Neural crest cell (in vitro differentiated cells): ENCODE measurements around the gene ARHGDIA. TPM values are rescaled to one million over a fixed set of nuclear protein-coding genes. Genes with fewer than 3 reads are reported as not detected.

ENCODE experiments used
- DNase-seq: peaks from one replicate; pipeline ENCODE4 v3.0.0; 2021; ENCODE audit warnings: low read depth, mixed read lengths, low spot score
- H3K27ac Mint-ChIP-seq: one replicate; pipeline ENCODE4 v1.8.0; 2021; ENCODE audit warnings: mild to moderate bottlenecking, mixed read lengths; ENCODE audit not compliant: unreplicated experiment
- H3K27me3 Mint-ChIP-seq: 2 replicates; pipeline ENCODE4 v1.8.0; 2021; ENCODE audit warnings: low read depth, mild to moderate bottlenecking, mixed read lengths
- H3K36me3 Mint-ChIP-seq: 2 replicates; pipeline ENCODE4 v1.8.0; 2021; ENCODE audit warnings: low read depth, mild to moderate bottlenecking, mixed read lengths
- H3K4me1 Mint-ChIP-seq: 2 replicates; pipeline ENCODE4 v1.8.0; 2021; ENCODE audit warnings: mixed read lengths
- H3K4me3 Mint-ChIP-seq: one replicate; pipeline ENCODE4 v1.8.0; 2021; ENCODE audit warnings: mild to moderate bottlenecking, mixed read lengths
- H3K9me3 Mint-ChIP-seq: 2 replicates; pipeline ENCODE4 v1.8.0; 2021; ENCODE audit warnings: mixed read lengths
- CTCF ChIP-seq: fragments of 200-600 bp; sonication (generic); conservative IDR thresholded peaks from 2 replicates; pipeline ENCODE4 v1.5.0; 2021; ENCODE audit warnings: antibody characterized with exemption, mild to moderate bottlenecking
- total RNA-seq: library from RNA; stranded (reverse); gene quantifications from 2 replicates; pipeline ENCODE4 v1.2.1, GENCODE V29; 2021

The ARHGDIA gene
- total RNA-seq, 1 donor from 2014 or later, result 405 TPM

- DNase-seq, result no peak
- peaks cover 14% of the 10 kb centered on the region for H3K27me3 Mint-ChIP-seq
- peak overlapping the region; percentile 50 for H3K4me3 Mint-ChIP-seq
- H3K27ac Mint-ChIP-seq, result no peak overlapping the region
- TF ChIP-seq CTCF, result no peak
- H3K36me3 Mint-ChIP-seq, result peaks cover 3% of the 10 kb centered on the region
- peaks cover 15% of the 10 kb centered on the region for H3K4me1 Mint-ChIP-seq
- no peaks in the 10 kb centered on the region for H3K9me3 Mint-ChIP-seq
These were observed 29.2 kb upstream of the ARHGDIA start for GRCh38 chr17:81900181-81900820.

GRCh38 chr17:81899514-81900166 is 28.5 kb upstream of the ARHGDIA start:
- peaks cover 3% of the 10 kb centered on the region for H3K36me3 Mint-ChIP-seq
- no peak overlapping the region for H3K27ac Mint-ChIP-seq

GRCh38 chr17:81898885-81899284 is 27.7 kb upstream of the ARHGDIA start:
- Mint-ChIP-seq H3K27ac (no peak overlapping the region), H3K9me3 (no peaks in the 10 kb centered on the region), H3K4me1 (peaks cover 15% of the 10 kb centered on the region), H3K36me3 (peaks cover 3% of the 10 kb centered on the region), H3K4me3 (no peak overlapping the region), H3K27me3 (peaks cover 14% of the 10 kb centered on the region)
- no peak for DNase-seq
- no peak for TF ChIP-seq CTCF

More at GRCh38 chr17:81899514-81900166, 28.5 kb upstream of the ARHGDIA start:
- peaks cover 15% of the 10 kb centered on the region for H3K4me1 Mint-ChIP-seq
- no peak for DNase-seq
- peak overlapping the region; percentile 50 for H3K4me3 Mint-ChIP-seq
- H3K9me3 Mint-ChIP-seq, result no peaks in the 10 kb centered on the region
- TF ChIP-seq CTCF, result no peak
- peaks cover 14% of the 10 kb centered on the region for H3K27me3 Mint-ChIP-seq

- Mint-ChIP-seq H3K9me3 (no peaks in the 10 kb centered on the region), H3K36me3 (peaks cover 3% of the 10 kb centered on the region), H3K4me1 (peaks cover 15% of the 10 kb centered on the region), H3K27me3 (peaks cover 10% of the 10 kb centered on the region), H3K27ac (no peak overlapping the region), H3K4me3 (peak overlapping the region; percentile 27)
- TF ChIP-seq CTCF, result no peak
- no peak for DNase-seq
These were observed 27.1 kb upstream of the ARHGDIA start for GRCh38 chr17:81898029-81898866.

- H3K4me3 Mint-ChIP-seq, result peak overlapping the region; percentile 44
These were observed 24.3 kb upstream of the ARHGDIA start for GRCh38 chr17:81895400-81895799.

More at GRCh38 chr17:81895400-81895799, 24.3 kb upstream of the ARHGDIA start:
- peaks cover 2% of the 10 kb centered on the region for H3K27me3 Mint-ChIP-seq
- no peak for DNase-seq
- H3K36me3 Mint-ChIP-seq, result peaks cover 5% of the 10 kb centered on the region
- peaks cover 9% of the 10 kb centered on the region for H3K4me1 Mint-ChIP-seq
- TF ChIP-seq CTCF, result no peak
- no peak overlapping the region for H3K27ac Mint-ChIP-seq
- no peaks in the 10 kb centered on the region for H3K9me3 Mint-ChIP-seq
